Adipose tissue (tissue), 3 donors: ENCODE data around the gene NF1. TPM values are rescaled to one million over a fixed set of nuclear protein-coding genes. Genes with fewer than 3 reads are reported as not detected.
"Not testable (repeated sequence)": the region's sequence is repeated elsewhere in the genome, so short reads cannot be mapped to it uniquely, and the experiment has no call there.

Source experiments
- H3K27ac ChIP-seq: one replicate; pipeline ENCODE4 v1.5.1; 2013; ENCODE audit warnings: low read depth, low read length
- WGBS, 3 donors: extraction: QIAGEN DNeasy Blood & Tissue Kit; methylation state at CpG; one replicate each; pipeline ENCODE4 v1.1.7; 2013; 5-methylcytosine and 5-hydroxymethylcytosine counted together
- polyA plus RNA-seq, 3 donors: library from polyadenylated mRNA; stranded (reverse); fragments of 200-250 nt; gene quantifications; one replicate each; pipeline ENCODE4 v1.2.3, GENCODE V29; 2013
- donor health status: healthy with polysubstance abuse.
- donor health status: Bipolar disorder and iron deficiency.
- donor health status: healthy.

Gene NF1
- polyA plus RNA-seq, 3 donors: 5.6 to 9.1 (median 7.9) TPM

DNA sequence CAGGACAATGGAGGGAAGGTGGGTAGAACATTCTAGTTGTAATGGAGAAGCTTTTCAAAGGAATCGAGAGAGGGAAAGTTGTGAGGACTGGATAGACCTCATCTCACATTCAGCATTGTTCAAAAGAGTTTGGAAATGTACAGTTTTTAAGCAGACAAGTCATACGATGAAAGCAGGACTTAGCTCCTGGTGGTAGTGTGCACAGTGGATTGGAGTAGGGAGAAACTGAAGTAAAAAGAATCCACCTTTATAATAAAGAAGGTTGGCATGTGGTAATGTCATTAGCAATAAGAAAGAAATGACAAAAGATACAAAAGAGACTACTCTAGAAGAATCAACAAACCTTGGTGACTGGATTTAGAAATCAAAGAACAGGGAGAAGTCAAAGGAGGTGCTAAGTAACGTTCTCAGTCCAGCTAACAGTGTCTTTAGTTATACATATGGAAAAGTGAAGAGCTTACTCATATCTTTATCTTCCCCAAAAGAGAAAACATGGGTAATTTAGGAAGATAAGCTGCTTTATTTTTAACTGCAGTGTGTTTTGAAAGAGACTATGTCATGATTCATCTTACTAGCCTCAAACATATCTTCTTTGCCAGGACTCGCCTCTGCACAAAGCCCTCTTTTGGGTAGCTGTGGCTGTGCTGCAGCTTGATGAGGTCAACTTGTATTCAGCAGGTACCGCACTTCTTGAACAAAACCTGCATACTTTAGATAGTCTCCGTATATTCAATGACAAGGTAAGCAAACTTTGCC lies 245.3 kb downstream of the NF1 start:
- no peak overlapping the region for H3K27ac ChIP-seq
- WGBS, 3 donors: 82 to 92% (median 85%) methylated on average over 6 of the region's 6 CpGs

DNA sequence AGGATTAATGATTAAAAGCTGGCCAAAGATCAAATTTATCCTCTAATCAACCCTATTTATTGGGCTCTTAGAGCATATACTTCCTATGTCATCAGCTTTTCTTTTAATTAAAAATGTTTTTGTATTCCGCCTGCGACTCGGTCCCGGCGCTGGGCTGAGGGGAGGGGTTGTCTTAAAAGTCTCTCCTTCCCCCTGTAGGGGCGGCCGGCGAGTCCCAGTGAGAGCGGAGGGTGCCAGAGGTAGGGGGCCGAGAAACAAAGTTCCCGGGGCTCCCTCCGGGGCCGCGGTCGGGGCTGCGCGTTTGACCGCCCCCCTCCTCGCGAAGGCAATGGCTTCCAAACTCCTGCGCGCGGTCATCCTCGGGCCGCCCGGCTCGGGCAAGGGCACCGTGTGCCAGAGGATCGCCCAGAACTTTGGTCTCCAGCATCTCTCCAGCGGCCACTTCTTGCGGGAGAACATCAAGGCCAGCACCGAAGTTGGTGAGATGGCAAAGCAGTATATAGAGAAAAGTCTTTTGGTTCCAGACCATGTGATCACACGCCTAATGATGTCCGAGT lies 250.5 kb downstream of the NF1 start:
- WGBS, 3 donors: 92 to 96% (median 92%) methylated on average over 13 to 19 of the region's 34 CpGs
- H3K27ac ChIP-seq: not testable (repeated sequence)

- H3K27ac ChIP-seq: no peak overlapping the region
These were observed 254.7 kb downstream of the NF1 start for GRCh38 chr17:31349454-31349853.

DNA sequence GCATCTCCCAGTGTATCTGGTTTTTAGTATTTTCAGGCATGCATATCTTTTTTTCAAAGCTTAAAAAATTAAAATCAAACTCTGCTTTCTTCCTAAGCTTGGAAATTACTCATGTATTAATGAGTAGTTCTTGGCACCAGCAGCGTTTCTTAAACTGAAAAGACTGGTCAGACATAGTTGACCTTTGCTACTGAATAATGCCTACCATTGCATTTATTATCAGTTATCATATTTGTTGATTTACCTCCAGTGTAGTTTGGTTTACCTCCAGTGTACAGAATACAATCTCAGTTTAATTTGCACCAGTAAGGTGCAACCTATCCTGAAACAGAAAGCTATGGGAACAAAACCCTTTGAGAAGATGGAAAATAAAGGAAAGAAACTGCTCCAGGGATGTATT lies 261.2 kb downstream of the NF1 start:
- WGBS, 3 donors: 25 to 81% (median 73%) methylated on average over 1 of the region's 1 CpG
- no peak overlapping the region for H3K27ac ChIP-seq

GRCh38 chr17:31357091-31357490 lies 262.3 kb downstream of the NF1 start:
- WGBS, 3 donors: 71 to 81% (median 72%) methylated on average over 2 of the region's 2 CpGs
- no peak overlapping the region for H3K27ac ChIP-seq

DNA sequence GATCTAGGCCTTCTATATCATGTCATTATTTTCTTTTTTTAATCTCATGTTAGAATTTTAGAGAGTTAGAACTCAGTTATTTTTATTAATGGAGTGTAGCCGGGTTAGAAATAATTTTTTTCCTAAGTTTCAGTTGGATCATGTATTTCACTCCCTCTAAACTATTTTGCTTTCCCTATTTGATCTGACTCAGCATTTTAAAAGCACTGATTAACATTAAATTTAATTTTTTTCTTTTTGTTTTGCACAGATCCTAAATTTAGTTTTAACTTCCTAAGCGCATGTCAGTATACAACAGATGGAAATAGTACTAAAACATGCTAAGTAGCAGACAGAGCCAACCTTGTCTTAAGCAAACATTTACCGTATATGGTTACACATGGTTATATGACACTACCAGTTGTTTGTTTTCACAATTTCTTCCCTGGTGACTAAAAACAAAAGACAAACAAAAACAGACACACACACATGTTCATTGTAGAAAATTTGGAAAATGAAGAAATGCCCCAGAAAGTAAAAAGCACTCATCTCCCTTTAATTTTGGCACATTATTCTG lies 263.1 kb downstream of the NF1 start:
- 75 to 90% (median 87%) methylated on average over 3 of the region's 3 CpGs for WGBS, 3 donors
- H3K27ac ChIP-seq: no peak overlapping the region

GRCh38 chr17:31364012-31364411 lies 269.2 kb downstream of the NF1 start:
- H3K27ac ChIP-seq: no peak overlapping the region
- WGBS, 3 donors: 95 to 98% (median 96%) methylated on average over 6 of the region's 6 CpGs

- no peak overlapping the region for H3K27ac ChIP-seq
- WGBS, 3 donors: 97 to 100% (median 99%) methylated on average over 4 of the region's 4 CpGs
These were observed 271.3 kb downstream of the NF1 start for GRCh38 chr17:31366088-31366487.

- no peak overlapping the region for H3K27ac ChIP-seq
These were observed 274.5 kb downstream of the NF1 start for GRCh38 chr17:31369266-31369665.

DNA sequence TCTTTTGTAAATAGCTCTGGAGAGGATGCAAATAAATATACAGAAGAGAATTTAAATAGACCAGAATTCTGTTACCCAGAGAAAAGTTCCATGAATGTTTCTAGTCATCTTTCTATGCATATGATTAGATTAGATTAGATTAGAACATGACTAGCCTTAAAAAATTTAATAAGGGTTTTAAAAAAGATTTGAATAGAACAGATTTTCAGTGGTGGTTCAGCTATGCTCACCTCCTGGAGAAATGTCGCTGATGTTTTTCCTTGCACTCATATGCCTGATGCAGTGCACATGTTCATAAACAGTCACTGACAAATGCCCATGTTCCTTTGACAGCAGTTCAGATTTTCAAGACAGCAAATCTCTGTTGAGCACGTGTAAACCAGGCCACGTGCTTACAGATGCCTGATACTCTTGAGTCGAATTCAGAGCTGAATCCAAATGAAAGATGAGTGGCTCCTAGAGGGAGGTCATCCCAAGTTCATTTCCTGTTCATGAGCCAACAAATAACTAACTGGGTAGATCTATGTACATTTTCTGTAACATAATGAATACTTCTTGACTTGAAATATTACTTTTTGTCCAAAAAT lies 276.8 kb downstream of the NF1 start:
- WGBS, 3 donors: 32 to 64% (median 35%) methylated on average over 4 of the region's 4 CpGs
- no peak overlapping the region for H3K27ac ChIP-seq

DNA sequence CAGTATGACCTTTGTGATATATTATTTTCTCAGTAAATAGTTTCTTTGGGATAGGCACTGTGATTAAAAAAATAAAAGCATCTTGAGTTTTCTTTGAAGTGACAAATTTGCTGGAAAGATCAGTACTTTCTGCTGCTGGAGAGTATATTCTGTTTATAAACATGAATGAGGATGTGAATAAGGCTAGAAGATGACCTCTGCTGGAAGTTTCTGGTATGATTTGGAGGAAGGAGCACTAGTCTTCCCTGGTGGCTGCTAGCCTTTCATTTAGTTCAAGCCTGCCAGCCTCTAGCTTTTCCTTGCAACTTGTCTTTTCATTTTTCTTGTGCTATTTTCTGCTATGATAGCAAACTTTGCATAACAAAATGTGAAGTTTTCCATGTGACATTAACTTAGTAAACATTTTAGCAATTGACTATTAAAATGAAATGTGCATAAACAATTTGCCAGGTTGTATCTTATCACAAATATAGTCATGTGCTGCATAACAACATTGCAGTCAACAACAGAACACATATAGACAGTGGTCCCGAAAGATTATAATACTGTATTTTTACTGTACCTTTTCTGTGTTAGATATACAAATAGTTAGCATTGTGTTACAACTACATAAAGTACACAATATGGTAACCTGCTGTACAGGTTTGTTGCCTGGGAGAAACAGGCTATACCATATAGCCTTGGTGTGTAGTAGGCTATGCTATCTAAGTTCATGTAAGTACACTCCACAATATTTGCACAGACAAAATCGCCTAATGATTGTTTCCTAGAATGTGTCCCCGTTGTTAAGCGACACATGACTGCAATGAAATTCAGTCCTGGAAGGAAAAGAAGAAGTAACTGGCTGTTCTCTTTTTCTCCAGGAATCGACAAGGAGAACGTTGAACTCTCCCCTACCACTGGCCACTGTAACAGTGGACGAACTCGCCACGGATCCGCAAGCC lies 278.6 kb downstream of the NF1 start:
- WGBS, 3 donors: 61 to 87% (median 75%) methylated on average over 10 of the region's 10 CpGs
- H3K27ac ChIP-seq: no peak overlapping the region

DNA sequence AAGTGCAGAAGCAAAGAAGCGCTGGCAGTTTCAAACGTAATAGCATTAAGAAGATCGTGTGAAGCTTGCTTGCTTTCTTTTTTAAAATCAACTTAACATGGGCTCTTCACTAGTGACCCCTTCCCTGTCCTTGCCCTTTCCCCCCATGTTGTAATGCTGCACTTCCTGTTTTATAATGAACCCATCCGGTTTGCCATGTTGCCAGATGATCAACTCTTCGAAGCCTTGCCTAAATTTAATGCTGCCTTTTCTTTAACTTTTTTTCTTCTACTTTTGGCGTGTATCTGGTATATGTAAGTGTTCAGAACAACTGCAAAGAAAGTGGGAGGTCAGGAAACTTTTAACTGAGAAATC lies 279.3 kb downstream of the NF1 start:
- 55 to 83% (median 56%) methylated on average over 6 of the region's 6 CpGs for WGBS, 3 donors
- H3K27ac ChIP-seq: no peak overlapping the region

GRCh38 chr17:31374503-31374902 lies 279.7 kb downstream of the NF1 start:
- no peak overlapping the region for H3K27ac ChIP-seq
- 79 to 94% (median 82%) methylated on average over 2 of the region's 2 CpGs for WGBS, 3 donors

- H3K27ac ChIP-seq: no peak overlapping the region
These were observed 283.9 kb downstream of the NF1 start for GRCh38 chr17:31378638-31379037.

DNA sequence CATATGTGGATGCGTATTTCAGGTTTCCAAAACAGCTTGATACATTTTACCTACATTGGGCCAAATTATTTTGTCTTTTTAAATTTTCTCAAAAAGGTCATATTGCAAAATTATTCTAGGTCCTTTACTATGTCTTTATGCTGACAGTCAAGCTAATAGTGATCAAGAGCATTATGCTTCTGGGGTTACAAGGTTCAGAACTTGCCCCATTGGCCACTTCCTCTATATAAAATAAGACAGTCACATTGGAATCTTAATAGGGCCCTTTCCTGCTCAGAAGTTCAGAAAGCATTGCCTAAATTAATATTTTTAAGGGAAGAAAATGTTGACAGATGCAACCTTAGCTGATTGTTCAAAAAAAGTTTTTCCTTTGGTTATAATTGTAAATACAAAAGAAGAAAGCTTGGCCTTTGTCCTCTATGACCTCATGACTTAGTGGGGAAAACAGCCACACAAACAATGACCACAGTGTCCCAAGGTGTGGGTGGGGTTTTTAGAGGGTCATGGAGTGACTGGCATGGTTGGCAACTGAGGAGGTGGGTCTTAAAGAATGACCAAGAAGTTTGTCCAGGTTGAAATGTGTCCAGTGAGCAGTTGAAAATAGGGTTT lies 284.9 kb downstream of the NF1 start:
- WGBS, 3 donors: 96 to 99% (median 97%) methylated on average over 1 of the region's 1 CpG
- no peak overlapping the region for H3K27ac ChIP-seq

DNA sequence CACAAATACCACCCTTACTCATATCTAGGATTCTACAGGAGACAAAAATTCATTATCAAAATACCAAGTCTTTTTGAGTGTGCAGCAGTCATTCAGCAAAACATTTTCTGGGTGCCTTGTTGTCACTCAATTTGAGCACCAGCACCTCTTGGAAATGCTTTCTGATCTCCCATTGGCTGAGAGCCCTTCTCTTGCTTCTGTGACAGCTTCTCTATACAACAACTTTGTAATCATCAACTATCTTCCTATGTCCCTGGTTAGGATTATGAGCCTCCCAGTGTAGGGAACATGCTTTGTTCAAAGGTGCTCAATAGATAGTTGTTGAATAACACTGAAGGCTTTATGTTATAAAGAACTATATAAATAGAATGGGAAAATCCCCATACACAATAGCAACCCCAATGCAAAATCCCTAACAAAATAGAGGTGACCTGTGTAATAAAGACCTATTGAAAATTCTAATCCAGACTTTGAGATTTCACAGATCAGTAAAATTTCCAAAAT lies 286.4 kb downstream of the NF1 start:
- H3K27ac ChIP-seq: no peak overlapping the region

GRCh38 chr17:31382668-31383275 lies 288.0 kb downstream of the NF1 start:
- WGBS, 3 donors: 94 to 96% (median 95%) methylated on average over 10 to 11 of the region's 11 CpGs
- not testable (repeated sequence) for H3K27ac ChIP-seq

DNA sequence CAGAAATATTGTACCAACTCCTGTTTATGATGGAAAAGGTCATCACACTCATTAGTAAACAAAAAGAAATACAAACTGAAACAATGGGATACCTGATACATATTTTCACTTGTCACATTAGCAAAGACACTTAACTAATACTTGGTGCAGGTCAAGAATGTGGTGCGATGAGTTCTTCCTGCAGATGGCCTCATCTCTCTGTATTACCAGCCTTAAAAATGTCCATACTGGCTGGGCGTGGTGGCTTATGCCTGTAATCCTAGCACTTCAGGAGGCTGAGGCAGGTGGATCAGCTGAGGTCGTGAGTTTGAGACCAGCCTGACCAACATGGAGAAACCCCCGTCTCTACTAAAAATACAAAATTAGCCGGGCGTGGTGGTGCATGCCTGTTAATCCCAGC lies 288.7 kb downstream of the NF1 start:
- not testable (repeated sequence) for H3K27ac ChIP-seq
- WGBS, 3 donors: 93 to 95% (median 94%) methylated on average over 6 of the region's 6 CpGs
